ENCODE data around the gene TNK2.

TNK2 gene

GRCh38 chr3:195888981-195889869 is 19.1 kb downstream of the TNK2 start:
- Histone ChIP-seq H3K27me3 (ENCODE audit: low read length) (no peaks in the 10 kb centered on the region), H3K9ac (ENCODE audit: low read length) (no peak overlapping the region), H4K20me1 (ENCODE audit: low read depth, low read length) (no peaks in the 10 kb centered on the region), H3K27ac (ENCODE audit: low read depth, low read length) (no peak overlapping the region), H3K4me3 (ENCODE audit: insufficient read depth, low read length, poor library complexity, severe bottlenecking) (no peak overlapping the region), H3K36me3 (ENCODE audit: low read length) (no peaks in the 10 kb centered on the region), H2AFZ (ENCODE audit: low read depth, low read length, severe bottlenecking) (no peak overlapping the region), H3F3A (ENCODE audit: insufficient read depth) (0 out of 2 replicates have a peak, but pooled peaks cover 3% of the 10 kb centered on the region), H3K9me3 (ENCODE audit: insufficient read depth, low read length) (no peaks in the 10 kb centered on the region), H3K9me2 (replicated peaks; ENCODE audit: insufficient read depth, low read length) (no peaks in the 10 kb centered on the region), H3K79me2 (ENCODE audit: insufficient read depth, low read length) (peaks cover 24% of the 10 kb centered on the region), H3K4me2 (ENCODE audit: low read depth, low read length, poor library complexity, severe bottlenecking) (no peak overlapping the region)
- TF ChIP-seq EZH2phosphoT487 (conservative IDR thresholded peaks at IDR 0.05; ENCODE audit: low read length), result no peak
- TF ChIP-seq CTCF (IDR thresholded peaks at IDR 0.05; ENCODE audit: insufficient read depth, low read length, poor library complexity, severe bottlenecking), result no peak

GRCh38 chr3:195888311-195888761 is 20.0 kb downstream of the TNK2 start:
- Histone ChIP-seq H3K9me2 (replicated peaks; ENCODE audit: insufficient read depth, low read length) (no peaks in the 10 kb centered on the region), H3K36me3 (ENCODE audit: low read length) (no peaks in the 10 kb centered on the region), H3K4me3 (ENCODE audit: insufficient read depth, low read length, poor library complexity, severe bottlenecking) (no peak overlapping the region), H3K4me2 (ENCODE audit: low read depth, low read length, poor library complexity, severe bottlenecking) (no peak overlapping the region), H2AFZ (ENCODE audit: low read depth, low read length, severe bottlenecking) (no peak overlapping the region), H4K20me1 (ENCODE audit: low read depth, low read length) (no peaks in the 10 kb centered on the region), H3F3A (ENCODE audit: insufficient read depth) (0 out of 2 replicates have a peak, but pooled peaks cover 3% of the 10 kb centered on the region), H3K9ac (ENCODE audit: low read length) (no peak overlapping the region), H3K79me2 (ENCODE audit: insufficient read depth, low read length) (peaks cover 15% of the 10 kb centered on the region; the same call in 1 of the 2 replicates), H3K27me3 (ENCODE audit: low read length) (no peaks in the 10 kb centered on the region), H3K9me3 (ENCODE audit: insufficient read depth, low read length) (no peaks in the 10 kb centered on the region), H3K27ac (ENCODE audit: low read depth, low read length) (no peak overlapping the region)
- TF ChIP-seq EZH2phosphoT487 (conservative IDR thresholded peaks at IDR 0.05; ENCODE audit: low read length), result no peak
- TF ChIP-seq CTCF (IDR thresholded peaks at IDR 0.05; ENCODE audit: insufficient read depth, low read length, poor library complexity, severe bottlenecking), result no peak

- no peak overlapping the region for H2AFZ ChIP-seq (ENCODE audit: low read depth, low read length, severe bottlenecking)
- no peaks in the 10 kb centered on the region for H3K36me3 ChIP-seq (ENCODE audit: low read length)
- no peaks in the 10 kb centered on the region for H4K20me1 ChIP-seq (ENCODE audit: low read depth, low read length)
- H3K9ac ChIP-seq (ENCODE audit: low read length), result no peak overlapping the region
- no peak overlapping the region for H3K4me2 ChIP-seq (ENCODE audit: low read depth, low read length, poor library complexity, severe bottlenecking)
- no peaks in the 10 kb centered on the region for H3K9me3 ChIP-seq (ENCODE audit: insufficient read depth, low read length)
- H3K9me2 ChIP-seq (replicated peaks; ENCODE audit: insufficient read depth, low read length), result no peaks in the 10 kb centered on the region
- no peaks in the 10 kb centered on the region for H3K27me3 ChIP-seq (ENCODE audit: low read length)
- no peak for TF ChIP-seq CTCF (IDR thresholded peaks at IDR 0.05; ENCODE audit: insufficient read depth, low read length, poor library complexity, severe bottlenecking)
- no peak for TF ChIP-seq EZH2phosphoT487 (conservative IDR thresholded peaks at IDR 0.05; ENCODE audit: low read length)
- no peak overlapping the region for H3K27ac ChIP-seq (ENCODE audit: low read depth, low read length)
- H3F3A ChIP-seq (ENCODE audit: insufficient read depth), result 0 out of 2 replicates have a peak, but pooled peaks cover 3% of the 10 kb centered on the region
- peaks cover 9% of the 10 kb centered on the region; the same call in 1 of the 2 replicates for H3K79me2 ChIP-seq (ENCODE audit: insufficient read depth, low read length)
- H3K4me3 ChIP-seq (ENCODE audit: insufficient read depth, low read length, poor library complexity, severe bottlenecking), result no peak overlapping the region
Measured at GRCh38 chr3:195887670-195888069, 20.7 kb downstream of the TNK2 start.
